Lower leg skin (tissue), 3 donors: ENCODE results near the gene DEDD.

Experiments
- POLR2A ChIP-seq, 2 donors: fragments of 450-650 bp; IDR thresholded peaks; one replicate each; pipeline ENCODE4 v1.6.1; 2016 to 2017; ENCODE audit warnings: antibody characterized with exemption in 2 of 2, mild to moderate bottlenecking in 1 of 2, moderate library complexity in 1 of 2
- TF ChIP-seq, protein P1 (sequence below), 3 donors: fragments of 450-650 bp; IDR thresholded peaks; one replicate each; pipeline ENCODE4 v1.5.1; 2016; ENCODE audit warnings: antibody characterized with exemption in 3 of 3, mild to moderate bottlenecking in 3 of 3, moderate library complexity in 2 of 3

- TF ChIP-seq, protein P1, sequence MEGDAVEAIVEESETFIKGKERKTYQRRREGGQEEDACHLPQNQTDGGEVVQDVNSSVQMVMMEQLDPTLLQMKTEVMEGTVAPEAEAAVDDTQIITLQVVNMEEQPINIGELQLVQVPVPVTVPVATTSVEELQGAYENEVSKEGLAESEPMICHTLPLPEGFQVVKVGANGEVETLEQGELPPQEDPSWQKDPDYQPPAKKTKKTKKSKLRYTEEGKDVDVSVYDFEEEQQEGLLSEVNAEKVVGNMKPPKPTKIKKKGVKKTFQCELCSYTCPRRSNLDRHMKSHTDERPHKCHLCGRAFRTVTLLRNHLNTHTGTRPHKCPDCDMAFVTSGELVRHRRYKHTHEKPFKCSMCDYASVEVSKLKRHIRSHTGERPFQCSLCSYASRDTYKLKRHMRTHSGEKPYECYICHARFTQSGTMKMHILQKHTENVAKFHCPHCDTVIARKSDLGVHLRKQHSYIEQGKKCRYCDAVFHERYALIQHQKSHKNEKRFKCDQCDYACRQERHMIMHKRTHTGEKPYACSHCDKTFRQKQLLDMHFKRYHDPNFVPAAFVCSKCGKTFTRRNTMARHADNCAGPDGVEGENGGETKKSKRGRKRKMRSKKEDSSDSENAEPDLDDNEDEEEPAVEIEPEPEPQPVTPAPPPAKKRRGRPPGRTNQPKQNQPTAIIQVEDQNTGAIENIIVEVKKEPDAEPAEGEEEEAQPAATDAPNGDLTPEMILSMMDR (IDR thresholded peaks at IDR 0.05) = no peak
- no peak for TF ChIP-seq POLR2A (IDR thresholded peaks at IDR 0.05)
These were observed 20.7 kb upstream of the DEDD start for GRCh38 chr1:161153176-161153575.
